GM23338 (cell line): ENCODE measurements around the gene LPP. TPM values are rescaled to one million over a fixed set of nuclear protein-coding genes. Genes with fewer than 3 reads are reported as not detected.

Source experiments
- ATAC-seq: fragments of 200-7000 bp; cut with Tn5 transposase; 3 replicates; pipeline ENCODE4 v1.9.1; 2020
- DNase-seq: peaks from one replicate; pipeline ENCODE4 v3.0.0-alpha.2; 2015; ENCODE audit warnings: low spot score
- H2AFZ ChIP-seq: fragments of 200-600 bp; sonication (generic); 2 replicates; pipeline ENCODE4 v1.8.0; 2016; ENCODE audit warnings: antibody characterized with exemption, mild to moderate bottlenecking, moderate library complexity
- H3F3A ChIP-seq: fragments of 200-600 bp; sonication (generic); replicated peaks from 2 replicates; pipeline ENCODE4 v1.8.0; 2017; ENCODE audit warnings: antibody characterized with exemption, mixed run types, low read depth
- H3K27ac ChIP-seq: fragments of 200-600 bp; sonication (generic); 2 replicates; pipeline ENCODE4 v1.6.1; 2016; ENCODE audit warnings: low read depth
- H3K27me3 ChIP-seq: fragments of 200-600 bp; sonication (generic); 2 replicates; pipeline ENCODE4 v1.8.0; 2016; ENCODE audit warnings: mild to moderate bottlenecking, mixed run types, moderate library complexity; ENCODE audit not compliant: insufficient read depth
- H3K36me3 ChIP-seq: fragments of 200-600 bp; sonication (generic); 2 replicates; pipeline ENCODE4 v1.8.0; 2016; ENCODE audit warnings: mild to moderate bottlenecking; ENCODE audit not compliant: insufficient read depth
- H3K4me1 ChIP-seq: fragments of 200-600 bp; sonication (generic); 2 replicates; pipeline ENCODE4 v1.8.0; 2016; ENCODE audit warnings: mild to moderate bottlenecking, moderate library complexity; ENCODE audit not compliant: insufficient read depth
- H3K4me2 ChIP-seq: fragments of 200-600 bp; sonication (generic); 2 replicates; pipeline ENCODE4 v1.7.1; 2017; ENCODE audit warnings: mixed run types
- H3K4me3 ChIP-seq: fragments of 200-600 bp; sonication (generic); 2 replicates; pipeline ENCODE4 v1.6.1; 2016; ENCODE audit warnings: mixed run types
- H3K79me2 ChIP-seq: fragments of 200-600 bp; sonication (generic); replicated peaks from 2 replicates; pipeline ENCODE4 v1.8.0; 2017; ENCODE audit warnings: mild to moderate bottlenecking; ENCODE audit not compliant: insufficient read depth
- H3K9me2 ChIP-seq: fragments of 200-600 bp; sonication (generic); 2 replicates; pipeline ENCODE4 v1.8.0; 2017; ENCODE audit not compliant: insufficient read depth
- H4K20me1 ChIP-seq: fragments of 200-600 bp; sonication (generic); replicated peaks from 2 replicates; pipeline ENCODE4 v1.8.0; 2017; ENCODE audit warnings: mild to moderate bottlenecking; ENCODE audit not compliant: insufficient read depth
- H3K27ac Mint-ChIP-seq: 2 replicates; pipeline ENCODE4 v1.8.0; 2020; ENCODE audit warnings: inconsistent platforms, mild to moderate bottlenecking, moderate library complexity, mixed read lengths
- H3K27me3 Mint-ChIP-seq: 3 replicates; pipeline ENCODE4 v1.8.0; 2022; ENCODE audit warnings: low read depth, mild to moderate bottlenecking, moderate library complexity, mixed read lengths, inconsistent platforms; ENCODE audit not compliant: insufficient read depth, poor library complexity
- H3K36me3 Mint-ChIP-seq: 3 replicates; pipeline ENCODE4 v1.8.0; 2021; ENCODE audit warnings: low read depth, mild to moderate bottlenecking, inconsistent platforms, moderate library complexity, mixed read lengths
- H3K4me1 Mint-ChIP-seq: 3 replicates; pipeline ENCODE4 v1.8.0; 2020; ENCODE audit warnings: mild to moderate bottlenecking, inconsistent platforms, mixed read lengths
- H3K4me3 Mint-ChIP-seq: 3 replicates; pipeline ENCODE4 v1.8.0; 2021; ENCODE audit warnings: moderate library complexity, mild to moderate bottlenecking, inconsistent platforms, mixed read lengths
- H3K9me3 Mint-ChIP-seq: 3 replicates; pipeline ENCODE4 v1.8.0; 2020; ENCODE audit warnings: moderate library complexity, mild to moderate bottlenecking, inconsistent platforms, mixed read lengths
- CREB1 ChIP-seq: fragments of 250-450 bp; sonication (Bioruptor Pico); IDR thresholded peaks from 2 replicates; pipeline ENCODE4 v1.5.0; 2020; ENCODE audit warnings: low read depth, mild to moderate bottlenecking, moderate library complexity
- CTCF ChIP-seq, 2 experiments: fragments of 200-600 bp in 1 of 2; sonication (generic) in 1 of 2; conservative IDR thresholded peaks; 2 replicates each; pipeline versions ENCODE4 v1.5.1 to v1.6.1; 2016 to 2017; ENCODE audit warnings: antibody characterized with exemption in 2 of 2, low read depth in 2 of 2, mild to moderate bottlenecking in 2 of 2, moderate library complexity in 1 of 2
- ETS1 ChIP-seq: IDR thresholded peaks from 2 replicates; pipeline ENCODE4 v1.6.1; 2016; ENCODE audit warnings: antibody characterized with exemption
- EZH2 ChIP-seq: fragments of 200-600 bp; sonication (generic); IDR thresholded peaks from one replicate; pipeline ENCODE4 v1.8.0; 2017; ENCODE audit warnings: antibody characterized with exemption, mild to moderate bottlenecking, low read depth; ENCODE audit not compliant: unreplicated experiment
- EZH2phosphoT487 ChIP-seq: fragments of 200-600 bp; sonication (generic); IDR thresholded peaks from one replicate; pipeline ENCODE4 v1.8.1; 2018; ENCODE audit warnings: antibody characterized with exemption; ENCODE audit not compliant: unreplicated experiment
- NANOG ChIP-seq: IDR thresholded peaks from 2 replicates; pipeline ENCODE4 v1.6.1; 2016; ENCODE audit warnings: antibody characterized with exemption, borderline replicate concordance
- STAT1 ChIP-seq: IDR thresholded peaks from one replicate; pipeline ENCODE4 v1.6.1; 2016; ENCODE audit warnings: antibody characterized with exemption; ENCODE audit not compliant: unreplicated experiment
- ZNF114 ChIP-seq: fragments of 250-450 bp; sonication (Bioruptor Pico); IDR thresholded peaks from 2 replicates; pipeline ENCODE4 v1.5.0; 2020; ENCODE audit warnings: mild to moderate bottlenecking, moderate library complexity
- ZNF331 ChIP-seq: fragments of 250-450 bp; sonication (Bioruptor Pico); IDR thresholded peaks from 2 replicates; pipeline ENCODE4 v1.5.0; 2020; ENCODE audit warnings: low read depth, mild to moderate bottlenecking, moderate library complexity
- ZNF462 ChIP-seq: fragments of 250-450 bp; sonication (Bioruptor Pico); IDR thresholded peaks from 2 replicates; pipeline ENCODE4 v1.5.0; 2020; ENCODE audit warnings: mild to moderate bottlenecking, moderate library complexity
- polyA plus RNA-seq: library from polyadenylated mRNA; unstranded; fragments of >200 nt; fragmentation: Nextera tagmentation; extraction: Ambion mirVana; gene quantifications from 2 replicates; pipeline ENCODE4 v1.2.1, GENCODE V29; 2016
- total RNA-seq: library from RNA; depleted of rRNA; stranded (reverse); fragments of >200 nt; shearing (Covaris generic); gene quantifications from 2 replicates; pipeline ENCODE4 v1.2.3, GENCODE V29; 2014
- TF ChIP-seq, protein P1 (sequence below): IDR thresholded peaks from one replicate; pipeline ENCODE4 v1.6.1; 2018; ENCODE audit warnings: antibody characterized with exemption; ENCODE audit not compliant: unreplicated experiment

LPP gene
- total and polyA plus RNA-seq, 2 experiments from 2014 or later, result 23.0 to 35.2 TPM

GRCh38 chr3:188241883-188242282 lies 87.9 kb downstream of the LPP start:
- no peaks in the 10 kb centered on the region for H3K36me3 ChIP-seq
- H3K4me2 ChIP-seq, result no peak overlapping the region
- H3K36me3 Mint-ChIP-seq, result no peaks in the 10 kb centered on the region

More at GRCh38 chr3:188241883-188242282, 87.9 kb downstream of the LPP start:
- Histone ChIP-seq H3K79me2 (peaks cover 7% of the 10 kb centered on the region; the same call in 1 of the 2 replicates), H3K9me2 (no peaks in the 10 kb centered on the region), H3F3A (no peaks in the 10 kb centered on the region), H3K27ac (no peak overlapping the region), H2AFZ (no peak overlapping the region), H3K4me3 (no peak overlapping the region), H4K20me1 (no peaks in the 10 kb centered on the region), H3K27me3 (no peaks in the 10 kb centered on the region), H3K4me1 (no peaks in the 10 kb centered on the region)
- Mint-ChIP-seq H3K4me3 (no peak overlapping the region), H3K27ac (no peak overlapping the region), H3K9me3 (no peaks in the 10 kb centered on the region; the same call in 2 of the 3 replicates), H3K4me1 (peaks cover 11% of the 10 kb centered on the region), H3K27me3 (peaks cover 2% of the 10 kb centered on the region)
- DNase-seq, result no peak
- TF ChIP-seq ZNF114 (CRISPR knock-in tag) (no peak), ETS1 (no peak), NANOG (no peak), ZNF462 (CRISPR knock-in tag) (no peak), CTCF (conservative IDR thresholded peaks at IDR 0.05; ENCODE audit: low read depth in 2 of 2) (no peak), EZH2phosphoT487 (no peak), EZH2 (no peak), CREB1 (CRISPR knock-in tag) (no peak), STAT1 (no peak), ZNF331 (CRISPR knock-in tag) (no peak)
- TF ChIP-seq, protein P1, sequence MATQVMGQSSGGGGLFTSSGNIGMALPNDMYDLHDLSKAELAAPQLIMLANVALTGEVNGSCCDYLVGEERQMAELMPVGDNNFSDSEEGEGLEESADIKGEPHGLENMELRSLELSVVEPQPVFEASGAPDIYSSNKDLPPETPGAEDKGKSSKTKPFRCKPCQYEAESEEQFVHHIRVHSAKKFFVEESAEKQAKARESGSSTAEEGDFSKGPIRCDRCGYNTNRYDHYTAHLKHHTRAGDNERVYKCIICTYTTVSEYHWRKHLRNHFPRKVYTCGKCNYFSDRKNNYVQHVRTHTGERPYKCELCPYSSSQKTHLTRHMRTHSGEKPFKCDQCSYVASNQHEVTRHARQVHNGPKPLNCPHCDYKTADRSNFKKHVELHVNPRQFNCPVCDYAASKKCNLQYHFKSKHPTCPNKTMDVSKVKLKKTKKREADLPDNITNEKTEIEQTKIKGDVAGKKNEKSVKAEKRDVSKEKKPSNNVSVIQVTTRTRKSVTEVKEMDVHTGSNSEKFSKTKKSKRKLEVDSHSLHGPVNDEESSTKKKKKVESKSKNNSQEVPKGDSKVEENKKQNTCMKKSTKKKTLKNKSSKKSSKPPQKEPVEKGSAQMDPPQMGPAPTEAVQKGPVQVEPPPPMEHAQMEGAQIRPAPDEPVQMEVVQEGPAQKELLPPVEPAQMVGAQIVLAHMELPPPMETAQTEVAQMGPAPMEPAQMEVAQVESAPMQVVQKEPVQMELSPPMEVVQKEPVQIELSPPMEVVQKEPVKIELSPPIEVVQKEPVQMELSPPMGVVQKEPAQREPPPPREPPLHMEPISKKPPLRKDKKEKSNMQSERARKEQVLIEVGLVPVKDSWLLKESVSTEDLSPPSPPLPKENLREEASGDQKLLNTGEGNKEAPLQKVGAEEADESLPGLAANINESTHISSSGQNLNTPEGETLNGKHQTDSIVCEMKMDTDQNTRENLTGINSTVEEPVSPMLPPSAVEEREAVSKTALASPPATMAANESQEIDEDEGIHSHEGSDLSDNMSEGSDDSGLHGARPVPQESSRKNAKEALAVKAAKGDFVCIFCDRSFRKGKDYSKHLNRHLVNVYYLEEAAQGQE, result no peak
- no peak for ATAC-seq
